ENCODE measurements around the gene PEX11G. TPM values are rescaled to one million over a fixed set of nuclear protein-coding genes. Genes with fewer than 3 reads are reported as not detected.

Gene PEX11G
- total and polyA plus RNA-seq, 9 of the 15 experiments (the other 6 are each of a cell fraction or from before 2014, with no cell fraction given), result 0.07 to 3.2 (median 0.70) TPM; not detected in 1

DNA sequence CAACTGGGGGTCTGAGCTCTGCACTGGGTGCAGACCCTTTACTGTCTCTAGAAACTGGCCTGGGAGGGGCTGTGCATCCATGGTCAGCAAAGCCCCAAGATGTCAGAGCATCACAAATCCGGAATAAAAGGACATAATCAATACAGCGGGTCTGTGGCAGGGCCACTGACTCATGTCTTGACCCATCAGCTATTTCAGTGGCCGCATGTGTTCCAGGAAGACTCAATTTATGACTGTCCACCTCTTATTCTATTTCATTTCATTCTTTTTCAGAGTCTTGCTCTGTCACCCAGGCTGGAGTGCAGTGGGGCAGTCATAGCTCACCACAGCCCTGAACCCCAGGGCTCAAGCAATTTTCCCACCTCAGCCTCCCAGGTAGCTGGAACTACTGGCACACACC is 53.2 kb downstream of the PEX11G start (continued):
- TF ChIP-seq, protein P1, sequence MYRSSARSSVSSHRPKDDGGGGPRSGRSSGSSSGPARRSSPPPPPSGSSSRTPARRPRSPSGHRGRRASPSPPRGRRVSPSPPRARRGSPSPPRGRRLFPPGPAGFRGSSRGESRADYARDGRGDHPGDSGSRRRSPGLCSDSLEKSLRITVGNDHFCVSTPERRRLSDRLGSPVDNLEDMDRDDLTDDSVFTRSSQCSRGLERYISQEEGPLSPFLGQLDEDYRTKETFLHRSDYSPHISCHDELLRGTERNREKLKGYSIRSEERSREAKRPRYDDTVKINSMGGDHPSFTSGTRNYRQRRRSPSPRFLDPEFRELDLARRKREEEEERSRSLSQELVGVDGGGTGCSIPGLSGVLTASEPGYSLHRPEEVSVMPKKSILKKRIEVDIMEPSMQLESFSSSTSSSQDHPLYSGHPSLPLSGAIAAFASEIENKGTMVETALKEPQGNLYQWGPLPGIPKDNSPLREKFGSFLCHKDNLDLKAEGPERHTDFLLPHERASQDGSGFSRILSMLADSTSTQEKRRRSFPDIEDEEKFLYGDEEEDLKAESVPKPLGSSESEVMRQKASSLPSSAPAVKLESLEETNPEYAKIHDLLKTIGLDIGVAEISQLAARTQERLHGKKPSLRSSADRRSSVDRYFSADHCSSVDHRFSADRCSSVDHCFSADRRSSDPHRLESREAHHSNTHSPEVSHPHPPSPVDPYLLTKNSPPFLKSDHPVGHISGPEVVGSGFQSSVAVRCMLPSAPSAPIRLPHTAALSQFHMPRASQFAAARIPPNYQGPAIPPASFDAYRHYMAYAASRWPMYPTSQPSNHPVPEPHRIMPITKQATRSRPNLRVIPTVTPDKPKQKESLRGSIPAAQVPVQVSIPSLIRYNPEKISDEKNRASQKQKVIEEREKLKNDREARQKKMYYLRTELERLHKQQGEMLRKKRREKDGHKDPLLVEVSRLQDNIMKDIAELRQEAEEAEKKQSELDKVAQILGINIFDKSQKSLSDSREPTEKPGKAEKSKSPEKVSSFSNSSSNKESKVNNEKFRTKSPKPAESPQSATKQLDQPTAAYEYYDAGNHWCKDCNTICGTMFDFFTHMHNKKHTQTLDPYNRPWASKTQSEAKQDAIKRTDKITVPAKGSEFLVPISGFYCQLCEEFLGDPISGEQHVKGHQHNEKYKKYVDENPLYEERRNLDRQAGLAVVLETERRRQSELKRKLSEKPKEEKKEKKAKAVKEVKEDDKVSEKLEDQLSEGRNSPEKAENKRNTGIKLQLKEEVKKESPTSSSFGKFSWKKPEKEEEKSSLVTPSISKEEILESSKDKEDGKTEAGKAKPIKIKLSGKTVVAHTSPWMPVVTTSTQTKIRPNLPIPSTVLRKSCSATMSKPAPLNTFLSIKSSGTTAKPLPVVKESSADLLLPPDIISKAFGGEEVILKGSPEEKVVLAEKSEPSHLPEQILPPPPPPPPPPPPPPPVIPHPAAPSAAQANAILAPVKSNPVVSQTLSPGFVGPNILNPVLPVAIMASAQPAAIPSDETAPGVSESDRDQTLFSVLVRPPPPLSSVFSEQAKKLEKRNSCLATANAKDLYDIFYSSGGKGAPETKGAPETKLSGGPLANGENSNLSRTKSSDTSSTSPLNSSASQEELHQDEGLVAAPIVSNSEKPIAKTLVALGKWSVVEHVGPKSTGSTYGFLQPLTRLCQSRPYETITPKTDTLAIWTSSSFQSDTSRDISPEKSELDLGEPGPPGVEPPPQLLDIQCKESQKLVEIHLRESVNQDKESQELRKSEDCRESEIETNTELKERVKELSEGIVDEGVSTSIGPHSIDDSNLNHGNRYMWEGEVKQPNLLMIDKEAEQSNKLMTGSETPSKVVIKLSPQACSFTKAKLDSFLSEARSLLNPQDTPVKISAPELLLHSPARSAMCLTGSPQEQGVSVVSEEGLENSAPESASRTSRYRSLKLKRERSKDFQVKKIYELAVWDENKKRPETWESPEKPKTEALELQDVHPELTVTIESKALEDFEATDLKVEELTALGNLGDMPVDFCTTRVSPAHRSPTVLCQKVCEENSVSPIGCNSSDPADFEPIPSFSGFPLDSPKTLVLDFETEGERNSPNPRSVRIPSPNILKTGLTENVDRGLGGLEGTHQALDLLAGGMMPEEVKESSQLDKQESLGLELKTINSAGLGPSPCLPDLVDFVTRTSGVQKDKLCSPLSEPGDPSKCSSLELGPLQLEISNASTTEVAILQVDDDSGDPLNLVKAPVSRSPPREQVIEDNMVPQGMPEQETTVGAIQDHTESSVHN (IDR thresholded peaks at IDR 0.05; ENCODE audit: borderline replicate concordance in 1 of 2, low read depth in 1 of 2), result no peak
- no peak for TF ChIP-seq SMC3 (conservative IDR thresholded peaks at IDR 0.05; ENCODE audit: insufficient read depth, low read depth, low read length)
- no peak for TF ChIP-seq ZC3H4 (CRISPR knock-in tag; IDR thresholded peaks at IDR 0.05; ENCODE audit: borderline replicate concordance)
- TF ChIP-seq ARNT (IDR thresholded peaks at IDR 0.05), result no peak
- no peak for TF ChIP-seq GTF2B (IDR thresholded peaks at IDR 0.05; ENCODE audit: extremely low read depth, insufficient read length)
- TF ChIP-seq ELF1 (tag; IDR thresholded peaks at IDR 0.05), result no peak

Measured in K562 (cell line).